ENCODE results near the gene CHAC1. TPM values are rescaled to one million over a fixed set of nuclear protein-coding genes. Genes with fewer than 3 reads are reported as not detected.

CHAC1 gene
- total and polyA plus RNA-seq, 11 donors = 0.72 to 6.1 (median 2.4) TPM

DNA sequence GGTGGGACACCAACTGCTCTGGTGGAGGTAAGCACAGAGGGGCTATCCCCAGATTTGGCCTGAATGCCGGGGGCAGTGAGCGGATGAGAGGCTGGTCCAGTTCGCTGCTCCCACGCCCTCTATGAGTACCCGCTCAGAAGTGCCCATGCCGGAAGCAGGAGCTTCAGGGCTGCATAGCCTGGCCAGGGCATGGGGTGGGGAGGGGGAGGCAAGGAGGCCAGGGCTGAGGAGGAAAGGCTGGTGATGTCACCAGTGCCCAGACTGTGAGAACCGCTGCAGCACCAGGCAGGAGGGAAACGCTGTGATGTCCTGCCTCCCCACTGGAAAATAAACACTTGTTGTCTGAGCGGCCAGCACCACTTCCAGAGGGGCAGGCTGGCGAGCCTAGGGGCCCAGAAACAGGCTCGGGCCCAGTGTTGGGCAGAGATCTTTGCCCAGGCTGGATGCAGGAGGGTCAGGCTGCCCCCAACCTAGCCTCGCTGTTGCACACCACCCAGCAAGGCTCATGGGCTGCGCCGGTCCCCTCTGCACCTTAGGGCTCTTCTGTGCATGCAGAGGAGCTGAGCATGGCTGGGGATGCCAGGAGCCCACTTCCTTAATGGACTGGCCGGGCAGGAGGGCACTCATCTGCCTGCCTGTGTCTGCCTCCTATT lies 35.0 kb upstream of the CHAC1 start:
- Histone ChIP-seq H3K4me1 (peaks cover 0 to 57% (median 13%) of the 10 kb centered on the region in 12 donors), H3K4me3 (peak overlapping the region in 9 of 12 donors; percentile 11 to 50 (median 35)), H3K27ac (peak overlapping the region; percentile 48 to 90 (median 74)), H3K36me3 (no peaks in the 10 kb centered on the region), H3K9me3 (no peaks in the 10 kb centered on the region), H3K27me3 (no peaks in the 10 kb centered on the region)
- ATAC-seq (peak in 3 of 4 donors; percentile 12 to 44 (median 12)), DNase-seq (peak in 1 of 5 donors; percentile 60)
- WGBS, 4 donors = 60 to 74% (median 64%) methylated on average over 13 to 15 of the region's 15 CpGs
- intact Hi-C loops (cut with DNase I) = no loop called here
- TF ChIP-seq CTCF (IDR thresholded peaks at IDR 0.05) (no peak), POLR2A (IDR thresholded peaks at IDR 0.05) (no peak)

- H3K9me3 ChIP-seq = no peaks in the 10 kb centered on the region
- H3K4me3 ChIP-seq = peak overlapping the region in 9 of 12 donors; percentile 11 to 50 (median 35)
- peak; percentile 35 to 73 (median 65) for ATAC-seq
- H3K27ac ChIP-seq = peak overlapping the region; percentile 60 to 90 (median 74)
- intact Hi-C loops (cut with DNase I) = no loop called here
- no peaks in the 10 kb centered on the region for H3K27me3 ChIP-seq
- 51 to 69% (median 60%) methylated on average over 9 to 19 of the region's 19 CpGs for WGBS, 4 donors
- peak in 4 of 5 donors; percentile 59 to 68 (median 60) for DNase-seq
- peaks cover 0 to 57% (median 13%) of the 10 kb centered on the region in 12 donors for H3K4me1 ChIP-seq
- no peak for TF ChIP-seq POLR2A (IDR thresholded peaks at IDR 0.05)
- TF ChIP-seq CTCF (IDR thresholded peaks at IDR 0.05) = no peak
- no peaks in the 10 kb centered on the region for H3K36me3 ChIP-seq
These were observed 34.4 kb upstream of the CHAC1 start for GRCh38 chr15:40918799-40919392.

DNA sequence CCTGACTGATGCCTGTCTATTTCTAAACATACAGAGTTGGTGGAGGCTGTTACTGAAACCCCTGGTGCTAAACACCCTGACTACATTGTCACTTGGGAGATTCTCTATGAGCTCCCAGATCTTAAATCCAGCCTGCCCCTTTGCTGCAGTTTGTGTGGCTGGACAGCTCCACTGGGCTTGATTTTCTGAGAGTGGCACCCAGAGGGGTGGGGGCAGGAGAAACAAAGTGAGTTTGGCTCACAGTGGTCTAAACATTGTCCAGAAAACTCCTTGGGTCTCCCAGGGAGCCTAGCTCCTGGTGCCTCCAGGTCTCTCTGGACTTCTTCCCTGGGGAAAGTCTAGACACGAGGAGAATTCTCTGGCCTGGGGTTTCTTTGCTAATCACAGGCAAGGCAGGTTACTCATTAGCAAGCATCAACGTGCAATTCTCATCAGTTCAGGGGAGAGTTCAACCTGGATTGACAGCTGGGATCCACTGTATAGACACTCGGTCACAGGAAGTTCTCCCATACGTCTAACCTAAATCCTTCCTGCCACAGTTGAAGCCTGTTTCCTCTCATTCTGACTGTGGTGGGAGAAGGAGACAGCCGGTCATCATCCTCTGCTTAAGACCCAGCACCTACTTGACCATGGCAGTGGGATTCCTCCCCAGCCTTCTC lies 31.2 kb upstream of the CHAC1 start:
- H3K27ac ChIP-seq = no peak overlapping the region
- ATAC-seq (no peak), DNase-seq (no peak)
- peaks cover 0 to 24% (median 4%) of the 10 kb centered on the region in 9 donors for H3K27me3 ChIP-seq
- intact Hi-C loops (cut with DNase I) = no loop called here
- WGBS, 4 donors = 59 to 69% (median 64%) methylated on average over 5 of the region's 5 CpGs
- H3K36me3 ChIP-seq = no peaks in the 10 kb centered on the region
- H3K4me1 ChIP-seq = peaks cover 0 to 47% (median 16%) of the 10 kb centered on the region in 12 donors
- TF ChIP-seq CTCF (IDR thresholded peaks at IDR 0.05) (no peak), POLR2A (IDR thresholded peaks at IDR 0.05) (no peak)
- no peak overlapping the region for H3K4me3 ChIP-seq
- no peaks in the 10 kb centered on the region for H3K9me3 ChIP-seq

DNA sequence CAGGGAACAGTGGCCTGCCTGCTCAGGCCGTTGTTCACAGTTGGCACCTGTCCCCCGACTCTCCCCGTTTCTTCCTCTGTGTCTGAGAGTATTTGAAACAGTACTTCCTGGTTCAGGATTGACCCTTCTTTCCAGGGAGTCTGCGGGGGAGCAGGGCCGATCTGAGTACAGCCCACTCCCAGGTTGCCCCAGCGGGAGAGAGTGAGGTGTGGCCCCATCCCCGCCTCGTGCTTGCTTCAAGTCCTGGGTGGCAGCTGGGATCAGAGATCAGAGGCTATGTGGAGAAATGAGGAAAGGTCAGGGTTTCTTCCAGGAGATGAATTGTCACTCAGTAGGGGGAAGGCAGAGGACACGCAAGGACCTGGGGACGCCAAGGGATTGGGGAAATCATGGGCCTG lies 30.7 kb upstream of the CHAC1 start:
- Histone ChIP-seq H3K4me1 (peaks cover 0 to 47% (median 18%) of the 10 kb centered on the region in 12 donors), H3K36me3 (no peaks in the 10 kb centered on the region), H3K4me3 (no peak overlapping the region), H3K27me3 (peaks cover 0 to 29% (median 7%) of the 10 kb centered on the region in 9 donors), H3K9me3 (no peaks in the 10 kb centered on the region), H3K27ac (no peak overlapping the region)
- WGBS, 4 donors = 66 to 70% (median 68%) methylated on average over 10 of the region's 10 CpGs
- DNase-seq = no peak
- TF ChIP-seq POLR2A (IDR thresholded peaks at IDR 0.05) (no peak), CTCF (IDR thresholded peaks at IDR 0.05) (no peak)
- intact Hi-C loops (cut with DNase I) = no loop called here
- no peak for ATAC-seq
